ENCODE results near the gene ZFAND6.

- TF ChIP-seq CTCF (IDR thresholded peaks at IDR 0.05) (no peak), POLR2AphosphoS5 (IDR thresholded peaks at IDR 0.05; ENCODE audit: insufficient read depth in 1 of 2, low read depth in 1 of 2) (no peak), POLR2A (IDR thresholded peaks at IDR 0.05) (no peak)
These were observed 63.6 kb downstream of the ZFAND6 start for GRCh38 chr15:80123034-80123433.

Data from vagina (tissue), 2 donors.